Brain microvascular endothelial cell (primary cell): ENCODE measurements around the gene LRRC19.

ENCODE experiments used
- DNase-seq: peaks from one replicate; pipeline ENCODE4 v3.0.0-alpha.2; 2020
- H3K27ac ChIP-seq: fragments of 250-450 bp; sonication (Bioruptor Pico); 2 replicates; pipeline ENCODE4 v1.5.1; 2020; ENCODE audit warnings: mild to moderate bottlenecking, moderate library complexity
- H3K27me3 ChIP-seq: fragments of 250-450 bp; sonication (Bioruptor Pico); replicated peaks from 2 replicates; pipeline ENCODE4 v1.5.1; 2020; ENCODE audit warnings: mild to moderate bottlenecking
- H3K36me3 ChIP-seq: fragments of 250-450 bp; sonication (Bioruptor Pico); replicated peaks from 2 replicates; pipeline ENCODE4 v1.5.1; 2020; ENCODE audit warnings: mild to moderate bottlenecking
- H3K4me3 ChIP-seq: 2 replicates; pipeline ENCODE4 v1.5.1; 2011; ENCODE audit warnings: low read depth, mild to moderate bottlenecking, control low read depth, low read length, moderate library complexity
- in situ Hi-C: cut with HindIII; loops from 2 replicates; pipeline ENCODE4 v1.10.0; 2017; ENCODE audit warnings: low sequenced_read_pairs, low pct_ligation_motif_present
- TF ChIP-seq, protein P1 (sequence below): IDR thresholded peaks from 2 replicates; pipeline ENCODE4 v1.5.1; 2011; ENCODE audit warnings: low read depth, mild to moderate bottlenecking, moderate library complexity, low read length, control low read depth, inconsistent platforms; ENCODE audit errors: missing control alignments

LRRC19 gene

DNA sequence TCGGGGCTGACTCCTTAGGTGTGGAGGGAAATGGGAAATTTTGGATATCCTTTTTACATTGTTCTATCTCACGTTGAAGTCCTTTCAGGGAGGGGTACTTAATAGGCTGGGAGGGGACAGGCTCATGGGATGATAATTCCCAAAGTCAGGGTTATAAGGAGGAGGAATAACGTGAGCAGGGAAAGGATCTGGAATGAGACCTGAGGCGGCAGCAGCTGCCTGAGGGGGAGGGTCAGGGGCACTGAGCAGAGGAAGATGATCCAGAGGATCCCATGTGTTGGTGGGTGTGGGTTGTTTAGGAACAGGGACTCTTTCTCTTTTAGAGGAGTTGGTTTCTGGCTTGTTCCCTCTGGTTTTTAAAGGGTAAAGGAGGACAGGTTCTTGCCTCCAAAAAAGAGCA lies 30.5 kb downstream of the LRRC19 start:
- Histone ChIP-seq H3K36me3 (no peaks in the 10 kb centered on the region), H3K27me3 (no peaks in the 10 kb centered on the region), H3K27ac (no peak overlapping the region), H3K4me3 (no peak overlapping the region)
- no peak for DNase-seq
- TF ChIP-seq, protein P1, sequence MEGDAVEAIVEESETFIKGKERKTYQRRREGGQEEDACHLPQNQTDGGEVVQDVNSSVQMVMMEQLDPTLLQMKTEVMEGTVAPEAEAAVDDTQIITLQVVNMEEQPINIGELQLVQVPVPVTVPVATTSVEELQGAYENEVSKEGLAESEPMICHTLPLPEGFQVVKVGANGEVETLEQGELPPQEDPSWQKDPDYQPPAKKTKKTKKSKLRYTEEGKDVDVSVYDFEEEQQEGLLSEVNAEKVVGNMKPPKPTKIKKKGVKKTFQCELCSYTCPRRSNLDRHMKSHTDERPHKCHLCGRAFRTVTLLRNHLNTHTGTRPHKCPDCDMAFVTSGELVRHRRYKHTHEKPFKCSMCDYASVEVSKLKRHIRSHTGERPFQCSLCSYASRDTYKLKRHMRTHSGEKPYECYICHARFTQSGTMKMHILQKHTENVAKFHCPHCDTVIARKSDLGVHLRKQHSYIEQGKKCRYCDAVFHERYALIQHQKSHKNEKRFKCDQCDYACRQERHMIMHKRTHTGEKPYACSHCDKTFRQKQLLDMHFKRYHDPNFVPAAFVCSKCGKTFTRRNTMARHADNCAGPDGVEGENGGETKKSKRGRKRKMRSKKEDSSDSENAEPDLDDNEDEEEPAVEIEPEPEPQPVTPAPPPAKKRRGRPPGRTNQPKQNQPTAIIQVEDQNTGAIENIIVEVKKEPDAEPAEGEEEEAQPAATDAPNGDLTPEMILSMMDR = no peak
- in situ Hi-C loops = no loop called here

DNA sequence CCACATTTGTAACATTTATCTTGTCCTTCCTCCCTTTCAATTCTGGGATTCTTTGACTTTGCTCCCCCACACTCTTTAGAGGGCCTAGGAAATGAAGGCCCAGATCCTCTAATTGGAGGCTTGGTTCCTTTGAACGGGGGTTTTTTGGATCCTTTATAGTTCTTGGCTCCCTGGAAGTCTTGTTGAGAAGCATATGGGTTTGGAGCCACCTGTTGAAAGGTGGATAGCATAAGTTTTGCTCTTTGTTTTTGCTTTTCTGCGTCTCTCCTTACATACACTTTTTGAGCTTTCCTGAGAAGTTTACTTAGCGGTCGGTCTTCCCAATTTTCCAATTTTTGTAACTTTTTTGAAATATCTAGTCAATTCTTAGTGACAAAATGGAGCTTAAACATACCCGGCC lies 31.5 kb downstream of the LRRC19 start:
- in situ Hi-C loops = no loop called here
- H3K36me3 ChIP-seq = no peaks in the 10 kb centered on the region
- no peak for DNase-seq
- TF ChIP-seq, protein P1 = no peak
- no peaks in the 10 kb centered on the region for H3K27me3 ChIP-seq
- no peak overlapping the region for H3K27ac ChIP-seq
- H3K4me3 ChIP-seq = no peak overlapping the region

DNA sequence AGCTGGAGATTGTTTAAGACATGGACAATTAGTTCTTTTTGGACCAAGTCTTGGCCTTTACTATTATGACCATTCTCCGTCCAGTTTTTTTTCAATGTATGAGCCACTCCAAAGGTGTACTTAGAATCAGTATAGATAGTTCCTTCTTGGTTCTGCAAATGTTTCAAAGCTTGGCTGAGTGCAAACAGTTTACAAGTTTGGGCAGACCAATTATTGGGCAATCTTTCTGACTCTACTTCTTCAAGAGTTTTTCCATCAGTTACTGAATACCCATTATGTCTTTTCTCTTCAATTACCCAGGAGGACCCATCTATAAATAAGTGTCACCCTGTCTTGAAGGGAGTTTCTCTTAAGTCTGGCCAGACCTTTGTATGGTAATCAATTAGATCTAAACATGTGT lies 33.8 kb downstream of the LRRC19 start:
- no peak for DNase-seq
- Histone ChIP-seq H3K27me3 (no peaks in the 10 kb centered on the region), H3K27ac (no peak overlapping the region), H3K36me3 (no peaks in the 10 kb centered on the region), H3K4me3 (no peak overlapping the region)
- in situ Hi-C loops = no loop called here
- TF ChIP-seq, protein P1 = no peak

DNA sequence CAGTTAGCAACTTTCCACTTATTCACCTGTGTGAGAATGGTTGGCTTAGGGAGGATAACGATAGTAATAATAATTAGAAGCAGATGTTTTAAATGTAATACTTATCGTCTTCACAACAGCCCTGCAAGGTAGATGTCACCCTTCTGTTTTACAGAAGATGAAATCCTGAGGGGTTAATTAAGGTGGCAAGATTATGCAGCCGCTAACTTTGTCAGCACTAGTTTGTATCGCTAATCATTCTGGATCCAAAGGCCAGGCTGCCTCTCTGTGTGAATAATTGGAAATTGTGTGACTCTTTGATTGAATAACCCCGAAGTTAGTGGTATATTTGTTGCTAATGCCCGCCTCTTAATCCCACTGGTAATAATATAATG lies 48.6 kb downstream of the LRRC19 start:
- Histone ChIP-seq H3K36me3 (no peaks in the 10 kb centered on the region), H3K27ac (peak overlapping the region; percentile 83), H3K4me3 (peak overlapping the region; percentile 67), H3K27me3 (no peaks in the 10 kb centered on the region)
- in situ Hi-C loops = no loop called here
- DNase-seq = no peak
- TF ChIP-seq, protein P1 = no peak

DNA sequence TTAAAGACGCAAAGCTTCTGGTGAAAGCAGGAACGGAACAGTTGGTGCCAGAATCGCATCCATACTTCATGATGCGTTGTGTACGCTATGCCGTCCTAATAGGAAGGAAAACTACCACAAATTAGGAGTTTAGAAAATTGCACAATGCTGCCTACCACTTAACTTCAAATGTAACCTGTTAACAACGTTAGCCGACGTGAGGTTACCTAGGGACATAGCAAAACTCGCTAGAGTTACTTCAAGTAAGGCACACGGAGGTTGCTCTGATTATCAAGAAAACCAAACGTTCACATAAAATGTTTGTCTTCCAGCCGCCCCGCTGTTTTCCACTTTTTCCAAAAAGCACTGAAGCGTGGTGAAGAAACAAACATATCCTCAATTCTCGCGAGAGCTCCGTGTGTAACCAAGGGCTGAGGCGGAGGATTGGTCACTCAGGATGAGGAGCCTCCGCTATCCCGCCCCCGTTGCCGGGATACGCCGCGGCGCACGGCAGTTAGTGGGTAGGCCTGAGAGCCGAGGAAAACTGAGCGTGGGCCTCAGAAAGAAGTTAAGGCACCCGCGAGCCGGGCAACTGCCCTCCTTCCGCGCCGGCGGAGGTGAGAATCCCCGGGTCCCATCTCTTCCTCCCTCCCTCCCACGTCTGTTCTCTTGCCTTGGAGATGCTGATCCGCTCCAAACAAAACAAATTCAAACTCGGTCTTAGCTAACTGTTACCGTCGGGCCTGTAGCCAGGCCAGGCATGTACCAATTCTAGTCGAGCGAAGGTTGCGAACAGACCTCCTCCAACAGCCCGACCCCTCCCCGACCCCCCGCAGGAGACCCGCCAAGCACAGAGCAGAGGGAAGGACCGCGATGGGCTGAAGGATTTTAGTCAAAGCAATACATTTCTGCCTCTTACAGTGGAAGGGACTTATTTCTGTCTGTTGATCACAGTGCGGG lies 49.3 kb downstream of the LRRC19 start, which contains the start of gene IFT74:
TSS of gene IFT74 (plus strand) at position 492 of the 939 bp plus-strand sequence. CDS start 5,556 bp downstream, outside the sequence.
- no peaks in the 10 kb centered on the region for H3K27me3 ChIP-seq
- peak; percentile 99 for DNase-seq
- H3K36me3 ChIP-seq = no peaks in the 10 kb centered on the region
- peak within 1 kb of the TSS; percentile 83 for H3K27ac ChIP-seq
- in situ Hi-C loops = no loop called here
- H3K4me3 ChIP-seq = peak within 1 kb of the TSS; percentile 67
- TF ChIP-seq, protein P1 = no peak
